Kidney capillary endothelial cell (primary cell): Measurements from ENCODE around the gene LIPE.
A peak's percentile ranks its signal among the peaks of the same experiment; 100 is the strongest.

Experiments
- DNase-seq: peaks from one replicate; pipeline ENCODE4 v3.0.0-alpha.2; 2018; ENCODE audit warnings: low spot score

The LIPE gene

GRCh38 chr19:42411581-42412178 is 15.5 kb downstream of the LIPE start:
- DNase-seq, result no peak

GRCh38 chr19:42410371-42410770 is 16.8 kb downstream of the LIPE start:
- no peak for DNase-seq

GRCh38 chr19:42409477-42409876 is 17.7 kb downstream of the LIPE start:
- no peak for DNase-seq

- no peak for DNase-seq
Measured at GRCh38 chr19:42407816-42408175, 19.4 kb downstream of the LIPE start.

GRCh38 chr19:42407085-42407815 is 19.9 kb downstream of the LIPE start:
- no peak for DNase-seq

GRCh38 chr19:42406111-42406510 is 21.1 kb downstream of the LIPE start:
- no peak for DNase-seq

GRCh38 chr19:42403586-42403985 is 23.6 kb downstream of the LIPE start:
- DNase-seq, result no peak

- DNase-seq, result no peak
Measured at GRCh38 chr19:42402376-42403116, 24.6 kb downstream of the LIPE start.

- peak; percentile 69 for DNase-seq
Measured at GRCh38 chr19:42401365-42402303, 25.6 kb downstream of the LIPE start.

- no peak for DNase-seq
Measured at GRCh38 chr19:42400404-42400803, 26.8 kb downstream of the LIPE start.

- DNase-seq, result no peak
Measured at GRCh38 chr19:42397263-42398166, 29.7 kb downstream of the LIPE start.

GRCh38 chr19:42396381-42397262 is 30.6 kb downstream of the LIPE start:
- peak; percentile 96 for DNase-seq

- DNase-seq, result no peak
Measured at GRCh38 chr19:42394751-42395150, 32.4 kb downstream of the LIPE start.

GRCh38 chr19:42392165-42392564 is 35.0 kb downstream of the LIPE start:
- DNase-seq, result no peak

- DNase-seq, result no peak
Measured at GRCh38 chr19:42389899-42390298, 37.3 kb downstream of the LIPE start, which contains the start of gene CNFN. CNFN (minus strand) TSS chr19:42390297; CDS start chr19:42389037, 1,260 bp downstream.

- DNase-seq, result no peak
Measured at GRCh38 chr19:42388851-42389489, 38.2 kb downstream of the LIPE start.

GRCh38 chr19:42386974-42387707 is 40.0 kb downstream of the LIPE start:
- DNase-seq, result no peak

- no peak for DNase-seq
Measured at GRCh38 chr19:42380155-42380554, 47.0 kb downstream of the LIPE start.
